Naive thymus-derived CD4-positive, alpha-beta T cell (primary cell): ENCODE measurements around the gene PACRG. TPM values are rescaled to one million over a fixed set of nuclear protein-coding genes. Genes with fewer than 3 reads are reported as not detected.

Experiments used
- ATAC-seq: fragments of 150-1000 bp; cut with Tn5 transposase; 2 replicates; pipeline ENCODE4 v1.10.0; 2021; ENCODE audit warnings: mild to moderate bottlenecking, moderate library complexity
- CTCF ChIA-PET: fragments of 350-600 bp; sonication (Branson Sonifier 250); formaldehyde crosslinking; loops from one replicate; lab custom pipeline; 2021; ENCODE audit warnings: antibody characterized with exemption; lab: Charles Lee
- POLR2A ChIA-PET: fragments of 350-600 bp; sonication (Branson Sonifier 250); formaldehyde crosslinking; loops from one replicate; lab custom pipeline; 2021; ENCODE audit warnings: antibody characterized with exemption, inconsistent platforms; lab: Charles Lee
- DNase-seq, 9 donors: peaks; one replicate each; pipeline versions ENCODE4 v3.0.0 to v3.0.0-alpha.2; 2020 to 2022; ENCODE audit warnings: mixed read lengths in 1 of 9
- H3K27ac ChIP-seq: one replicate; pipeline ENCODE4 v1.7.0; 2013; ENCODE audit warnings: mild to moderate bottlenecking, low read depth, low read length, moderate library complexity
- H3K27me3 ChIP-seq, 2 donors: one replicate each; pipeline ENCODE4 v1.7.0; 2013; ENCODE audit warnings: low read length in 2 of 2, mild to moderate bottlenecking in 2 of 2, moderate library complexity in 2 of 2; ENCODE audit not compliant: control insufficient read depth in 2 of 2, insufficient read depth in 2 of 2
- H3K36me3 ChIP-seq, 3 experiments: 1 replicate in 2 of 3; 2 replicates in 1 of 3; pipeline ENCODE4 v1.7.0; 2013; ENCODE audit warnings: low read length in 3 of 3, mild to moderate bottlenecking in 3 of 3, moderate library complexity in 1 of 3; ENCODE audit not compliant: insufficient read depth in 3 of 3, control insufficient read depth in 2 of 3
- H3K4me1 ChIP-seq, 2 donors: one replicate each; pipeline ENCODE4 v1.7.0; 2013; ENCODE audit warnings: low read length in 2 of 2, mild to moderate bottlenecking in 2 of 2, moderate library complexity in 1 of 2; ENCODE audit not compliant: control insufficient read depth in 2 of 2, insufficient read depth in 2 of 2
- H3K4me3 ChIP-seq: 2 replicates; pipeline ENCODE4 v1.7.0; 2013; ENCODE audit warnings: mild to moderate bottlenecking, low read length
- H3K9me3 ChIP-seq, 3 experiments: 1 replicate in 2 of 3; 2 replicates in 1 of 3; pipeline ENCODE4 v1.7.0; 2013; ENCODE audit warnings: low read length in 3 of 3; ENCODE audit not compliant: control insufficient read depth in 2 of 3
- H3K27ac Mint-ChIP-seq, 9 donors: one replicate each; pipeline ENCODE4 v1.8.0; 2020 to 2022; ENCODE audit warnings: mixed read lengths in 9 of 9, mild to moderate bottlenecking in 8 of 9, moderate library complexity in 5 of 9, inconsistent platforms in 2 of 9
- H3K27me3 Mint-ChIP-seq, 5 donors: one replicate each; pipeline ENCODE4 v1.8.0; 2021 to 2022; ENCODE audit warnings: mixed read lengths in 5 of 5, mild to moderate bottlenecking in 1 of 5
- H3K36me3 Mint-ChIP-seq, 5 donors: one replicate each; pipeline ENCODE4 v1.8.0; 2020 to 2022; ENCODE audit warnings: mixed read lengths in 5 of 5, mild to moderate bottlenecking in 3 of 5, inconsistent platforms in 1 of 5
- H3K4me1 Mint-ChIP-seq, 7 donors: one replicate each; pipeline ENCODE4 v1.8.0; 2020 to 2022; ENCODE audit warnings: mixed read lengths in 7 of 7, mild to moderate bottlenecking in 3 of 7, inconsistent platforms in 1 of 7
- H3K4me3 Mint-ChIP-seq, 10 donors: one replicate each; pipeline ENCODE4 v1.8.0; 2020 to 2022; ENCODE audit warnings: mild to moderate bottlenecking in 10 of 10, mixed read lengths in 10 of 10, moderate library complexity in 6 of 10, inconsistent platforms in 2 of 10
- H3K9me3 Mint-ChIP-seq, 11 donors: one replicate each; pipeline ENCODE4 v1.8.0; 2020 to 2022; ENCODE audit warnings: mixed read lengths in 11 of 11, mild to moderate bottlenecking in 4 of 11, inconsistent platforms in 1 of 11, moderate library complexity in 1 of 11
- intact Hi-C, 2 donors: fragments of 100-400 bp; cut with micrococcal nuclease; formaldehyde crosslinking; loops; one replicate each; pipeline ENCODE4 v1.15.1; 2023
- polyA plus RNA-seq, 2 donors: library from polyadenylated mRNA; unstranded; fragments of 300-500 nt; fragmentation: Illumina TruSeq; gene quantifications; one replicate each; pipeline ENCODE4 v1.2.3, GENCODE V29; 2021
- total RNA-seq, 6 experiments: library from RNA in 5 of 6; stranded (reverse) in 5 of 6; gene quantifications; 1 replicate in 5 of 6; 2 replicates in 1 of 6; pipeline ENCODE4 v1.2.3 and lab custom pipeline; 2021 to 2026

The PACRG gene
- total and polyA plus RNA-seq, 7 experiments from 2014 or later = 0.89 to 2.2 (median 1.5) TPM; not detected in 1

DNA sequence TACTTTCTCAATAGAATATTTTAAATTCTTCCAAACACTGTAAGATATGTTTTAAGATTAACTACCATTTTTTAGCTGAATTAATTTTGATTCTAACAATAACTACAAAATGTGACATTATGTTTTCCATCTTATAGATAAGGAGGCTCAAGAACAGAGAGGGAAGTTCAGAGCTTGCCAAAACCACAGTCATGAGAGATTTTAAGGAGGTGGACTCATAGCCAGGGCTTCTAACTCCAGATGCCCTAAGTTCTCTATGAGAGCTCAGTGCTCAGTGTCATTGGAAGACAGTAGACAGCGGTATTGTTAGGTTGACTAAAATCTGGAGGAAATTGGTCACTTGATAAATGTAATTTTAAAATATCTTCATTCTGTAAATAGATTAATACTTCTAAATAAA is 144.2 kb downstream of the PACRG start:
- H3K36me3 ChIP-seq = no peaks in the 10 kb centered on the region
- peaks cover 0 to 19% (median 7%) of the 10 kb centered on the region in 5 donors for H3K27me3 Mint-ChIP-seq
- no peaks in the 10 kb centered on the region for H3K4me1 ChIP-seq
- ChIA-PET POLR2A (no interaction called here), CTCF (no interaction called here)
- no peaks in the 10 kb centered on the region for H3K4me1 Mint-ChIP-seq
- no peaks in the 10 kb centered on the region for H3K27me3 ChIP-seq
- H3K36me3 Mint-ChIP-seq = no peaks in the 10 kb centered on the region
- H3K27ac ChIP-seq = no peak overlapping the region
- ATAC-seq (no peak), DNase-seq (no peak)
- no peaks in the 10 kb centered on the region for H3K9me3 ChIP-seq
- H3K27ac Mint-ChIP-seq = no peak overlapping the region
- H3K4me3 Mint-ChIP-seq = no peak overlapping the region
- intact Hi-C loops = no loop called here
- no peak overlapping the region for H3K4me3 ChIP-seq
- H3K9me3 Mint-ChIP-seq = peaks cover 0 to 3% (median 0%) of the 10 kb centered on the region in 11 donors

DNA sequence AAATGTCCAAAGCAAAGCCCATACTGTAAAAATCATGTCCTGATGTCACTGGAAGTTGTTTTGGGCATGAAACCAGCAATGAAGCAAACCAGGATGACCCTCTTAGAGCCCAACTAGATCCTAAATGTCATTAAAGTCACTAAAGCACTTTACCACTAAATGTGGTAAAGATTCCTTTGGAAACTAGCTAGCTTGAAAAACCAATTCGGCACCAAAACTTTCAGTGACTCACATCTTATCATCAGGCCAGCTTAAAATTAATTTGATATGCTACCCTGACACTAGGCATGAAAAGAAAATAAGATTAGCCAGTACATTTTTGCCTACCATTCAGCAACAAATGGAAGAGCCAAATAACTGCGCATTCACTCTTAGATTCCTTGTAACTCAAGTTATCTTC is 145.8 kb downstream of the PACRG start:
- Histone ChIP-seq H3K27ac (no peak overlapping the region), H3K36me3 (no peaks in the 10 kb centered on the region), H3K9me3 (no peaks in the 10 kb centered on the region), H3K4me3 (no peak overlapping the region), H3K4me1 (no peaks in the 10 kb centered on the region), H3K27me3 (no peaks in the 10 kb centered on the region)
- Mint-ChIP-seq H3K27me3 (peaks cover 0 to 9% (median 7%) of the 10 kb centered on the region in 5 donors), H3K9me3 (peaks cover 0 to 3% (median 0%) of the 10 kb centered on the region in 11 donors), H3K4me1 (no peaks in the 10 kb centered on the region), H3K36me3 (no peaks in the 10 kb centered on the region), H3K4me3 (no peak overlapping the region), H3K27ac (no peak overlapping the region)
- ChIA-PET POLR2A (no interaction called here), CTCF (no interaction called here)
- no peak for ATAC-seq
- intact Hi-C loops = no loop called here
- no peak for DNase-seq

DNA sequence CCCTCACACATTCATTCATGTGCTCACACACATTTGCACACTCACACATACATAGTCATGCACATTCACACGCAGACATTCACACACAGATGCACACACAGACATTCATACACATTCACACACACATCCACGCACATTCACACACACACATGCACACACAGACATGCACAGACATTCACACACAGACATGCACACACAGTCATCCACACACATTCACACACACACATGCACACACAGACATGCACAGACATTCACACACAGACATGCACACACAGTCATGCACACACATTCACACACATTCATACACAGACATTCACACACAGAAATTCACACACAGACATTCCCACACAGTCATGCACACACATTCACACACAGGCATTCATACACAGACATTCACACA is 147.3 kb downstream of the PACRG start:
- no peaks in the 10 kb centered on the region for H3K9me3 ChIP-seq
- Mint-ChIP-seq H3K36me3 (no peaks in the 10 kb centered on the region), H3K27ac (no peak overlapping the region), H3K9me3 (peaks cover 0 to 2% (median 0%) of the 10 kb centered on the region in 11 donors), H3K4me3 (no peak overlapping the region), H3K27me3 (peaks cover 0 to 8% (median 5%) of the 10 kb centered on the region in 5 donors), H3K4me1 (no peaks in the 10 kb centered on the region)
- no peak for DNase-seq
- H3K27me3 ChIP-seq = no peaks in the 10 kb centered on the region
- POLR2A ChIA-PET = no interaction called here
- H3K4me3 ChIP-seq = no peak overlapping the region
- intact Hi-C loops = no loop called here
- no peaks in the 10 kb centered on the region for H3K4me1 ChIP-seq
- no peak overlapping the region for H3K27ac ChIP-seq
- no peak for ATAC-seq
- no peaks in the 10 kb centered on the region for H3K36me3 ChIP-seq
- CTCF ChIA-PET = no interaction called here

DNA sequence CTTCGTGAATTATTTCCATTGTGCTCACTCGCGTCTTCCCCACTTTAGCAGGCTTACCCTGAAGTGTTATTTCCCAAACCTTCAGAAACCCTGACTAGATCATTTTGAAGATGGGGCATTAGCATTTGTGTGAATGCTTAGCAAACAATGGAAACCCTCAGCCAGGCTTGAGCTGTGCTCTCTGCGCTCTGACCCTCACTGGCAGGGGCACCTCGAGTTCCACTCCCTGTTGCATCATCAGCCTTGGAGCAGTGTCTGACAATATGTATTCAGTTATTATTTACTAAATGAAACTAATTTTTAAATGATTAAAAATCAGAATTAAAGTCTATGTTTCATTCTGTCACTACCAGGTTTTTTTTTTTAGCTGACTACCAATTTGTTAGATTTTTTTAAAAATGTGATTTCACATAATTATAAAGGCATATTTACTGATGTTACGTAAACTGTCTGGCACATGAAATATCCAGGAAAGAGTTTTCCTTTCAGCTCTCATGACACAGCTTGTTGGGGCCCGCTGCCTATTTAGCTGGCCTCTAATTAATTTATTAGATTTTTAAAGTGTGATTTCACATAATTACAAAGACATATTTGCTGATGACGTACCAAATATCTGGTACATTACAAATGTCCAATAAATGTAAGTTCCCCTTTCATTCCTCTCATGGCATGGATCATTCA is 155.2 kb downstream of the PACRG start:
- Histone ChIP-seq H3K27me3 (no peaks in the 10 kb centered on the region), H3K4me1 (no peaks in the 10 kb centered on the region), H3K27ac (no peak overlapping the region), H3K4me3 (no peak overlapping the region), H3K36me3 (no peaks in the 10 kb centered on the region), H3K9me3 (no peaks in the 10 kb centered on the region)
- Mint-ChIP-seq H3K4me3 (no peak overlapping the region), H3K4me1 (no peaks in the 10 kb centered on the region), H3K27ac (no peak overlapping the region), H3K27me3 (no peaks in the 10 kb centered on the region), H3K9me3 (peaks cover 0 to 4% (median 0%) of the 10 kb centered on the region in 11 donors), H3K36me3 (no peaks in the 10 kb centered on the region)
- ChIA-PET CTCF (no interaction called here), POLR2A (no interaction called here)
- DNase-seq (no peak), ATAC-seq (no peak)
- intact Hi-C loops = no loop called here

DNA sequence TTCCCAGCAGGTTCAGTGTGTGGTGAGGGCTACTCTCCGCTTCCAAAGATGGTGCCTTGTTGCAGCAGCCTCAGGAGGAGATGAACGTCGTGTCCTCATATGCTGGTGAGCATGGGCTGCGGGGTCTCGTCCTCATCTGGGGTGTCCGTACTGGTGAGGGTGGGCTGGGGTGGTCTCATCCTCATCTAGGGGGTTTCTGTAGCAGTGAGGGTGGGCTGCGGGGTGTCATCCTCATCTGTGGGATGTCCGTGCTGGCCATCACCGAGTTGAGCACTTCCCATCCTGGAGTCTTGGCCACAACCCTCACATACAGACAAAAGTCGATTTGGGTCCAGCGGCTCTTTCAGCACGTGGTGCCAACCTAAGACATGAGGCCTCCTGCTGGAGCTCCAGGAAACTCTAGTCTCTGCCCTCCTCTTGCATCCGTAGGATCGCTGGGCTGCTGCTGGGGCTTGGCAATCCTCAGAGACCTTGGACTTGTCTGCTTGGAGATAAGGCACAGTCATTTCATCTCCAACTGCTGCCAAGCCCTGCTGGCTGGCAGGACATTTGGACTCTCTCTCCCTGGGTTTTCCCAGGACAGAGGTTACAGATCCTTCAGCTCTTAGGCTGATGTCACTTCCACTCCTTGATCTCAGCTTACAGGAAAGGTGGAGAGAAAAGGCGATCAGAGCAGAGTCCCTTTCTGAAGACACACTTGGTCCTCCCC is 160.4 kb downstream of the PACRG start:
- POLR2A ChIA-PET = no interaction called here
- H3K4me3 Mint-ChIP-seq = no peak overlapping the region
- intact Hi-C loops = no loop called here
- Histone ChIP-seq H3K9me3 (no peaks in the 10 kb centered on the region), H3K4me1 (no peaks in the 10 kb centered on the region), H3K27ac (no peak overlapping the region), H3K27me3 (no peaks in the 10 kb centered on the region), H3K36me3 (no peaks in the 10 kb centered on the region), H3K4me3 (no peak overlapping the region)
- DNase-seq = no peak
- peaks cover 0 to 4% (median 0%) of the 10 kb centered on the region in 11 donors for H3K9me3 Mint-ChIP-seq
- H3K27ac Mint-ChIP-seq = no peak overlapping the region
- no peaks in the 10 kb centered on the region for H3K4me1 Mint-ChIP-seq
- no peaks in the 10 kb centered on the region for H3K36me3 Mint-ChIP-seq
- ATAC-seq = no peak
- H3K27me3 Mint-ChIP-seq = no peaks in the 10 kb centered on the region
- CTCF ChIA-PET = no interaction called here

DNA sequence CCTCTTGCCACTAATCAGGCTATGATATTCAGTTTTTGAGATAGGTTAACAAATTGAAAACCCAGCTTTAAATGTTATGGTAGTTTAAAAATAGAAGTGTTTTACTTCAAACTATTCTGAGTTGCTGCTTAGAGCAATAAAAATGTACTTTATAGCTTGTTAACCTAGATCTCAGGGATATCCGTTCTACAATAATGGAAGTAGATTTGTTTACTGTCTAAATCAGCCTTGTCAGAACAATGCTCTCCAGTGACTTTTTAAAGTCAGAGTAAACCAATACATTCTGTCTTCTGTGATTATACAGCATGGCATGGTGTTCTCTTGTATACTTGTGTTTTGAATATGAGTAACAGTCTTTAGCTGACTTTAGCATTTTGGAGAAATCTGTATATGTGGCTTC is 161.5 kb downstream of the PACRG start:
- DNase-seq = no peak
- no peak for ATAC-seq
- intact Hi-C loops = no loop called here
- CTCF ChIA-PET = no interaction called here
- Histone ChIP-seq H3K27me3 (no peaks in the 10 kb centered on the region), H3K4me1 (no peaks in the 10 kb centered on the region), H3K4me3 (no peak overlapping the region), H3K27ac (no peak overlapping the region), H3K36me3 (no peaks in the 10 kb centered on the region), H3K9me3 (no peaks in the 10 kb centered on the region)
- Mint-ChIP-seq H3K4me3 (no peak overlapping the region), H3K27me3 (no peaks in the 10 kb centered on the region), H3K4me1 (no peaks in the 10 kb centered on the region), H3K9me3 (peaks cover 0 to 4% (median 0%) of the 10 kb centered on the region in 11 donors), H3K27ac (no peak overlapping the region), H3K36me3 (no peaks in the 10 kb centered on the region)
- POLR2A ChIA-PET = no interaction called here

DNA sequence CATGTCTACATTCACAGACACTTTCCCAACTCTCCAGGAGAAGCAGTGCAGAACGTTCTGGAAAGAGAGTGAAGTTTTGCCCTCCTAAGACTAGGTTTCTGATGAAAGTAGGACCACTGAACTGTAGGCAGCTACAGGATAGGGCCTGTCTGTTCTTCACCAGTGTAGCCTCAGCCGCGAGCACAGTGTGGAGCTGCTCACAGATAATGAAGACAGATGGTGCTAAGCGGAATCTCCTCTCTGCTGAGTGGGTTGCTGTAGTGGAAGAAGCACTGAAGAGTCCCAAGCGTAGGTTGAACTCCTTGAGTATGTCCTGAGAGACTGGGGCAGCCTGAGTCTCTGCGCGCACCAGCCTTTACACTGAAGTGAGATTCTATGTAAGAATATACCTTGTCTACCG is 170.2 kb downstream of the PACRG start:
- ATAC-seq = no peak
- no peak for DNase-seq
- no peaks in the 10 kb centered on the region for H3K4me1 ChIP-seq
- Mint-ChIP-seq H3K36me3 (no peaks in the 10 kb centered on the region), H3K27me3 (peaks cover 0 to 5% (median 0%) of the 10 kb centered on the region in 5 donors), H3K4me3 (no peak overlapping the region), H3K4me1 (no peaks in the 10 kb centered on the region), H3K9me3 (peaks cover 0 to 7% (median 0%) of the 10 kb centered on the region in 11 donors), H3K27ac (no peak overlapping the region)
- intact Hi-C loops = no loop called here
- ChIA-PET CTCF (interaction anchor here (1.4 kb wide), 1 partner anchor 9 kb away, joined by 3 read pairs; no protein-coding TSS in a partner anchor), POLR2A (no interaction called here)
- no peak overlapping the region for H3K4me3 ChIP-seq
- no peaks in the 10 kb centered on the region for H3K9me3 ChIP-seq
- no peaks in the 10 kb centered on the region for H3K27me3 ChIP-seq
- no peak overlapping the region for H3K27ac ChIP-seq
- no peaks in the 10 kb centered on the region for H3K36me3 ChIP-seq
